HepG2 (cell line): ENCODE measurements around the gene SNX9. TPM values are rescaled to one million over a fixed set of nuclear protein-coding genes. Genes with fewer than 3 reads are reported as not detected.

Experiments used
- ATAC-seq: fragments of 200-7000 bp; cut with Tn5 transposase; 3 replicates; pipeline ENCODE4 v1.9.1; 2020; ENCODE audit warnings: mild to moderate bottlenecking, moderate library complexity
- BruUV-seq: library from RNA; stranded (reverse); fragments of 400-500 nt; replicated peaks from 2 replicates; lab custom pipeline; 2021; lab: Mats Ljungman, UMichigan
- CTCF ChIA-PET: fragments of 300-600 bp; formaldehyde crosslinking; extraction: SDS; loops from one replicate; lab custom pipeline; 2021; ENCODE audit warnings: low total read pairs, inconsistent platforms, low intra/inter-chr PET ratio; lab: Yijun Ruan, JAX
- POLR2A ChIA-PET: fragments of 350-600 bp; sonication (Branson Sonifier 250); formaldehyde crosslinking; loops from one replicate; lab custom pipeline; 2020; ENCODE audit warnings: antibody characterized with exemption, inconsistent platforms; lab: Yijun Ruan, JAX
- DNase-seq: peaks from one replicate; pipeline ENCODE4 v3.0.0-alpha.2; 2015; ENCODE audit warnings: low spot score
- FAIRE-seq: peaks from 3 replicates; lab custom pipeline; 2011; peaks lifted over from hg19 to GRCh38; lab: Jason Lieb, UNC
- H2AFZ ChIP-seq: one replicate; pipeline ENCODE4 v1.6.1; 2011; ENCODE audit warnings: low read length, inconsistent platforms
- H3K27ac ChIP-seq: fragments of 300-600 bp; 3 replicates; pipeline ENCODE4 v1.8.0; 2011; ENCODE audit warnings: mixed run types, mild to moderate bottlenecking, mixed read lengths, low read length, inconsistent platforms; ENCODE audit not compliant: insufficient read depth; ENCODE audit errors: extremely low read length
- H3K27me3 ChIP-seq, 2 experiments: fragments of 200-600 bp in 1 of 2; 2 replicates in 1 of 2; 3 replicates in 1 of 2; pipeline versions ENCODE4 v1.6.0 to v1.8.0; 2011; ENCODE audit warnings: low read length in 2 of 2, mild to moderate bottlenecking in 2 of 2, moderate library complexity in 2 of 2, inconsistent platforms in 1 of 2; ENCODE audit not compliant: insufficient read depth in 2 of 2, control insufficient read depth in 1 of 2
- H3K36me3 ChIP-seq, 2 experiments: fragments of 200-600 bp in 1 of 2; replicated peaks in 1 of 2; 2 replicates in 1 of 2; 3 replicates in 1 of 2; pipeline versions ENCODE4 v1.5.1 to v1.8.0; 2011; ENCODE audit warnings: low read length in 2 of 2, inconsistent platforms in 1 of 2; ENCODE audit not compliant: insufficient read depth in 2 of 2, control insufficient read depth in 1 of 2
- H3K4me1 ChIP-seq: 2 replicates; pipeline ENCODE4 v1.5.1; 2012; ENCODE audit warnings: low read length, inconsistent platforms; ENCODE audit not compliant: insufficient read depth
- H3K4me2 ChIP-seq: 2 replicates; pipeline ENCODE4 v1.6.0; 2011; ENCODE audit warnings: low read depth, low read length, inconsistent platforms
- H3K4me3 ChIP-seq, 3 experiments: fragments of 200-600 bp in 1 of 3; sonication (generic), shearing (Covaris generic) in 1 of 3; replicated peaks in 1 of 3; 2 replicates each; pipeline ENCODE4 v1.5.1; 2011 to 2016; ENCODE audit warnings: low read length in 3 of 3, inconsistent platforms in 2 of 3, low read depth in 2 of 3, mild to moderate bottlenecking in 2 of 3, control low read depth in 1 of 3, mixed read lengths in 1 of 3; ENCODE audit not compliant: insufficient read depth in 1 of 3
- H3K79me2 ChIP-seq: one replicate; pipeline ENCODE4 v1.6.1; 2011; ENCODE audit warnings: low read length, inconsistent platforms; ENCODE audit not compliant: insufficient read depth
- H3K9ac ChIP-seq: 2 replicates; pipeline ENCODE4 v1.6.0; 2011; ENCODE audit warnings: mild to moderate bottlenecking, low read depth, low read length, inconsistent platforms; ENCODE audit not compliant: insufficient read depth
- H3K9me3 ChIP-seq: 2 replicates; pipeline ENCODE4 v1.5.1; 2012; ENCODE audit warnings: mild to moderate bottlenecking, low read length
- H4K20me1 ChIP-seq: 2 replicates; pipeline ENCODE4 v1.6.0; 2011; ENCODE audit warnings: inconsistent platforms, mild to moderate bottlenecking, low read length, moderate library complexity; ENCODE audit not compliant: insufficient read depth
- KLF13 ChIP-seq: sonication (generic); formaldehyde crosslinking; IDR thresholded peaks from 2 replicates; pipeline ENCODE4 v1.4.0; 2020; ENCODE audit warnings: mild to moderate bottlenecking, missing genetic modification reagents
- NRL ChIP-seq: sonication (generic); formaldehyde crosslinking; IDR thresholded peaks from 2 replicates; pipeline ENCODE4 v1.5.0; 2020; ENCODE audit warnings: missing genetic modification reagents, mild to moderate bottlenecking, moderate library complexity, borderline replicate concordance
- ZIK1 ChIP-seq: sonication (generic); formaldehyde crosslinking; IDR thresholded peaks from 2 replicates; pipeline ENCODE4 v1.5.0; 2020; ENCODE audit warnings: mild to moderate bottlenecking, low read depth, missing genetic modification reagents, borderline replicate concordance
- ZNF253 ChIP-seq: sonication (generic); formaldehyde crosslinking; IDR thresholded peaks from 2 replicates; pipeline ENCODE4 v1.8.0; 2022; ENCODE audit warnings: mild to moderate bottlenecking, missing genetic modification reagents, borderline replicate concordance
- ZNF772 ChIP-seq: sonication (generic); formaldehyde crosslinking; IDR thresholded peaks from 2 replicates; pipeline ENCODE4 v1.5.0; 2020; ENCODE audit warnings: mild to moderate bottlenecking, missing genetic modification reagents
- WGBS: methylation state at CpG from one replicate; pipeline ENCODE4 v1.1.6; 2017; ENCODE audit warnings: low lambda C conversion rate; 5-methylcytosine and 5-hydroxymethylcytosine counted together
- in situ Hi-C: cut with HindIII; loops from 2 replicates; pipeline ENCODE4 v1.10.0; 2017; ENCODE audit warnings: low pct_unique_long_range_greater_than_20kb; ENCODE audit not compliant: extremely low pct_ligation_motif_present
- intact Hi-C: fragments of 100-400 bp; cut with micrococcal nuclease; formaldehyde crosslinking; loops from one replicate; pipeline ENCODE4 v1.10.0; 2022; ENCODE audit not compliant: unreplicated experiment
- polyA plus RNA-seq, 8 experiments: library from polyadenylated mRNA; depleted of rRNA in 3 of 8; stranded (reverse) in 7 of 8; unstranded in 1 of 8; fragments of >200 nt; fragmentation: Illumina TruSeq in 4 of 8; extraction: Trizol in 4 of 8; gene quantifications; 2 replicates each; pipeline versions ENCODE4 v1.2.1 to v1.2.3, GENCODE V29; 2011 to 2016; ENCODE audit warnings: low read depth in 4 of 8, missing spikeins in 1 of 8, mixed read lengths in 1 of 8; ENCODE audit not compliant: insufficient read depth in 1 of 8
- total RNA-seq, 5 experiments: library from RNA; depleted of rRNA; stranded (reverse); fragments of >200 nt; fragmentation: Illumina TruSeq; extraction: Trizol; gene quantifications; 2 replicates each; pipeline ENCODE4 v1.2.3, GENCODE V29; 2016; ENCODE audit warnings: low read depth in 1 of 5

Gene SNX9
- total and polyA plus RNA-seq, 2 of the 13 experiments (the other 11 are each of a cell fraction or from before 2014, with no cell fraction given) = 21.9 to 36.0 TPM

- TF ChIP-seq ZIK1 (0 out of 2 replicates have a peak, but pooled peaks have one; percentile 6), NRL (CRISPR knock-in tag) (0 out of 2 replicates have a peak, but pooled peaks have one; percentile 22), ZNF772 (CRISPR knock-in tag) (no peak), KLF13 (0 out of 2 replicates have a peak, but pooled peaks have one; percentile 16), ZNF253 (CRISPR knock-in tag) (peak; percentile 42; the same call in 1 of the 2 replicates)
- DNase-seq = no peak
- ATAC-seq = no peak
- no peaks in the 10 kb centered on the region for H3K9me3 ChIP-seq
- H3K27me3 ChIP-seq = no peaks in the 10 kb centered on the region; a peak in 1 of 5 replicates
- H2AFZ ChIP-seq = no peak overlapping the region
- H3K4me3 ChIP-seq = peak overlapping the region; percentile 27 to 88 (median 77)
- no TSS peak for BruUV-seq
- intact Hi-C loops = loop anchor here (1.0 kb wide), 3 partner anchors 9 to 56 kb away; no protein-coding TSS in a partner anchor
- H3K4me2 ChIP-seq = peak overlapping the region; percentile 95
- no peak for FAIRE-seq
- peaks cover 15% of the 10 kb centered on the region for H4K20me1 ChIP-seq
- ChIA-PET CTCF (interaction anchor here (0.7 kb wide), 1 partner anchor 50 kb away, joined by 3 read pairs; no protein-coding TSS in a partner anchor), POLR2A (interaction anchor here (1.2 to 16.1 kb wide), 4 partner anchors 9 to 56 kb away, joined by 7 to 345 read pairs (median 36); no protein-coding TSS in a partner anchor)
- peaks cover 71% of the 10 kb centered on the region for H3K79me2 ChIP-seq
- peaks cover 82% of the 10 kb centered on the region for H3K4me1 ChIP-seq
- H3K27ac ChIP-seq = peak overlapping the region; percentile 96
- peak overlapping the region; percentile 97 for H3K9ac ChIP-seq
- H3K36me3 ChIP-seq = peaks cover 6 to 14% of the 10 kb centered on the region in 2 experiments; a peak in 3 of 5 replicates
- WGBS = 69% methylated on average over 14 of the region's 14 CpGs
- in situ Hi-C loops = loop anchor here (5.0 kb wide), 1 partner anchor 88 kb away; no protein-coding TSS in a partner anchor
Measured at GRCh38 chr6:157984686-157985225, 161.7 kb downstream of the SNX9 start.
